ENCODE measurements around the gene SLC5A10. TPM values are rescaled to one million over a fixed set of nuclear protein-coding genes. Genes with fewer than 3 reads are reported as not detected.

SLC5A10 gene
- total RNA-seq, 1 donor from 2014 or later: not detected

DNA sequence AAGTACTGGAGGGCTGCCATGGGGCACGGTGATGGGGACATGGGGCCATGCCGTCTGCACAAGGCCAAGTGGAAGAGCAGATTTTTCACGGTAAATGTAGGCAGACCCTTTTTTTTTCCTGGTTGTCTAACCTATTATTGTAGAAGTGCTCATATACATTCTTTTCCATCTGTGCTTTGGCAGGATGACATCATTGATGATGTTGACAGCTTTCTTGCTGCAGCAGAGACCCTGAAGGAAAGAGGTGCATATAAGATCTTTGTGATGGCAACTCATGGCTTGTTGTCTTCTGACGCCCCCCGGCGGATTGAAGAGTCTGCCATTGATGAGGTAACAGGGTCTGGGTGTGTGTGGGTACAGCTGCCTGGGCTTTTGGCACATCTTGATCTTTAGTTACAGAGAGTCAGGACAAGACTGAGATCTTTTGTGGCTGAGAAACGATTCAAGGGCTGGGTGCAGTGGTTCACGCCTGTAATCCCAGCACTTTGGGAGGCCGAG is 23.3 kb upstream of the SLC5A10 start:
- no peak for DNase-seq (ENCODE audit: low read depth)
- H3K4me3 ChIP-seq (ENCODE audit: low read depth, low read length): no peak overlapping the region
- TF ChIP-seq CTCF (conservative IDR thresholded peaks at IDR 0.05; ENCODE audit: low read depth, low read length): no peak

GRCh38 chr17:18932360-18933055 is 19.5 kb upstream of the SLC5A10 start:
- DNase-seq (ENCODE audit: low read depth): no peak
- H3K4me3 ChIP-seq (ENCODE audit: low read depth, low read length): no peak overlapping the region
- TF ChIP-seq CTCF (conservative IDR thresholded peaks at IDR 0.05; ENCODE audit: low read depth, low read length): no peak

GRCh38 chr17:18933102-18934058 is 18.6 kb upstream of the SLC5A10 start:
- no peak for TF ChIP-seq CTCF (conservative IDR thresholded peaks at IDR 0.05; ENCODE audit: low read depth, low read length)
- DNase-seq (ENCODE audit: low read depth): no peak
- no peak overlapping the region for H3K4me3 ChIP-seq (ENCODE audit: low read depth, low read length)

DNA sequence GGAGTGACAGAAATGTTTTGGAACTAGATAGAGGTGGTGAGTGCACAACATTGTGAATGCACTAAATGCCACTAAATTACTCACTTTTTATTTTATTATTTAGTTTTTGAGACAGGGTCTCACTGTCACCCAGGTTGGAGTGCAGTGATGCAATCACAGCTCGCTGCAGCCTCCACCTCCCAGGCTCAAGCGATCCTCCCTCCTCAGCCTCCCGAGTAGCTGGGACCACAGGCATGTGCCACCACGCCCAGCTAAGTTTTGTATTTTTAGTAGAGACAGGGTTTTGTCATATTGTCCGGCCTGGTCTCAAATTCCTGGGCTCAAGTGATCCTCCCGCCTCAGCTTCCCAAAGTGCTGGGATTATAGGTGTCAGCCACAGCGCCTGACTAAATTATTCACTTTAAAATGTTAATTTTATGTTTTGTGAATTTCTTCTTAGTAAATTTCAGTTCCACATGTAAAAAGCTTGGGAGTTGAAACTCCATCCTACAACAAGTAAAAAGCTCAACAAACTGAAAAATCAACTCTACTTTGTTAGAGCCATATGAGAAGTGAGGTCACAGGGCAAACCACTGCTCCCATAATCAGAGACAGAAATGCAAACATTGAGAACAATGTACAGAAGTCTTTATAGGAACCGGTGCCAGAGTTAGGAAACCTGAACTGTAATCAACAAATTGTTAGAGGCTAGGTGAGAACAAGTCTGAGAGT is 13.8 kb upstream of the SLC5A10 start:
- no peak for TF ChIP-seq CTCF (conservative IDR thresholded peaks at IDR 0.05; ENCODE audit: low read depth, low read length)
- H3K4me3 ChIP-seq (ENCODE audit: low read depth, low read length): no peak overlapping the region
- DNase-seq (ENCODE audit: low read depth): no peak

GRCh38 chr17:18938692-18939023 is 13.3 kb upstream of the SLC5A10 start:
- H3K4me3 ChIP-seq (ENCODE audit: low read depth, low read length): no peak overlapping the region
- no peak for TF ChIP-seq CTCF (conservative IDR thresholded peaks at IDR 0.05; ENCODE audit: low read depth, low read length)

DNA sequence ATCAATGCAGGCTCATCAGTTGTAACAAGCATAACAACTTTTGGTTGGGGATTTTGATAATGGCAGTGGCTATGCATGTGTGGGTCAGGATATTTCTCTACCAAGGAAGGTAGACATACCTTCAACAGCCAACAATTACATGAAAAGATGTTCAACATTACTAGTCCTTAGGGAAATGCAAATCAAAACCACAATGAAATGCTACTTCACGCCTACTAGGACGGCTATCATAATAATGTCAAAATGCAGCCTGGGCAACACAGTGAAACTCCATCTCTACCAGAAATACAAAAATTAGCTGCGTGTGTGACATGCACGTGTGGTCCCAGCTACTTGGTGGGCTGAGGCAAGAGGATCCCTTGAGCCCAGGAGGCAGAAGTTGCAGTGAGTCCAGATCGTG is 7.3 kb upstream of the SLC5A10 start:
- DNase-seq (ENCODE audit: low read depth): no peak
- TF ChIP-seq CTCF (conservative IDR thresholded peaks at IDR 0.05; ENCODE audit: low read depth, low read length): no peak
- no peak overlapping the region for H3K4me3 ChIP-seq (ENCODE audit: low read depth, low read length)

More at GRCh38 chr17:18938692-18939023, 13.3 kb upstream of the SLC5A10 start:
- no peak for DNase-seq (ENCODE audit: low read depth)
